DMS79 treated with DMSO at 0.1 percent for 48 hours (cell line): Measurements from ENCODE around the gene IL21R.
"Not testable (repeated sequence)": the region's sequence is repeated elsewhere in the genome, so short reads cannot be mapped to it uniquely, and the experiment has no call there.

Source experiments
- DNase-seq: peaks from one replicate; lab custom pipeline; 2025; lab: John Stamatoyannopoulos, UW

The IL21R gene

GRCh38 chr16:27427538-27427937 is 25.6 kb downstream of the IL21R start:
- DNase-seq = no peak

- DNase-seq = no peak
Observed at GRCh38 chr16:27428026-27428785, 26.2 kb downstream of the IL21R start.

- DNase-seq = no peak
Observed at GRCh38 chr16:27429330-27429871, 27.4 kb downstream of the IL21R start.

GRCh38 chr16:27429981-27430441 is 28.0 kb downstream of the IL21R start:
- DNase-seq = no peak

- no peak for DNase-seq
Observed at GRCh38 chr16:27430512-27430911, 28.5 kb downstream of the IL21R start.

GRCh38 chr16:27430923-27431484 is 29.0 kb downstream of the IL21R start:
- DNase-seq = no peak

GRCh38 chr16:27431773-27432532 is 30.0 kb downstream of the IL21R start:
- DNase-seq = no peak

- no peak for DNase-seq
Observed at GRCh38 chr16:27432558-27432957, 30.6 kb downstream of the IL21R start.

- not testable (repeated sequence) for DNase-seq
Observed at GRCh38 chr16:27433191-27433590, 31.2 kb downstream of the IL21R start.

GRCh38 chr16:27433636-27434035 is 31.7 kb downstream of the IL21R start:
- DNase-seq = no peak

- no peak for DNase-seq
Observed at GRCh38 chr16:27434141-27435051, 32.4 kb downstream of the IL21R start.

GRCh38 chr16:27435146-27435545 is 33.2 kb downstream of the IL21R start:
- not testable (repeated sequence) for DNase-seq

GRCh38 chr16:27436065-27436464 is 34.1 kb downstream of the IL21R start:
- DNase-seq = no peak

GRCh38 chr16:27436921-27437650 is 35.1 kb downstream of the IL21R start:
- DNase-seq = no peak

- no peak for DNase-seq
Observed at GRCh38 chr16:27437946-27438345, 36.0 kb downstream of the IL21R start.

GRCh38 chr16:27439271-27440018 is 37.5 kb downstream of the IL21R start:
- no peak for DNase-seq

GRCh38 chr16:27441276-27441675 is 39.3 kb downstream of the IL21R start:
- no peak for DNase-seq

- DNase-seq = no peak
Observed at GRCh38 chr16:27441998-27442397, 40.0 kb downstream of the IL21R start.

- DNase-seq = no peak
Observed at GRCh38 chr16:27444015-27444414, 42.0 kb downstream of the IL21R start.

- DNase-seq = no peak
Observed at GRCh38 chr16:27444470-27444869, 42.5 kb downstream of the IL21R start.
